Mesenchymal stem cell (in vitro differentiated cells and primary cell): ENCODE results near the gene SLCO2B1.

Experiments
- DNase-seq: peaks from one replicate; pipeline ENCODE4 v3.0.0-alpha.2; 2013
- H2AFZ ChIP-seq: one replicate; pipeline ENCODE4 v1.6.1; 2013; ENCODE audit warnings: low read depth, mild to moderate bottlenecking, control low read depth, inconsistent platforms, low read length, moderate library complexity
- H2AK5ac ChIP-seq: 2 replicates; pipeline ENCODE4 v1.6.1; 2013; ENCODE audit warnings: low read length, moderate library complexity, mild to moderate bottlenecking, inconsistent platforms; ENCODE audit not compliant: severe bottlenecking
- H2BK120ac ChIP-seq: one replicate; pipeline ENCODE4 v1.6.1; 2013; ENCODE audit warnings: low read depth, mild to moderate bottlenecking, inconsistent platforms, low read length, moderate library complexity
- H2BK12ac ChIP-seq, 2 experiments: one replicate each; pipeline ENCODE4 v1.6.1; 2013; ENCODE audit warnings: inconsistent platforms in 2 of 2, low read length in 2 of 2, mild to moderate bottlenecking in 2 of 2, moderate library complexity in 2 of 2, control low read depth in 1 of 2
- H2BK15ac ChIP-seq: one replicate; pipeline ENCODE4 v1.6.1; 2013; ENCODE audit warnings: mild to moderate bottlenecking, low read depth, inconsistent platforms; ENCODE audit not compliant: poor library complexity, severe bottlenecking
- H2BK5ac ChIP-seq: 2 replicates; pipeline ENCODE4 v1.6.1; 2013; ENCODE audit warnings: low read depth, mild to moderate bottlenecking, low read length, control low read depth, inconsistent platforms; ENCODE audit not compliant: poor library complexity, severe bottlenecking
- H3K14ac ChIP-seq, 2 experiments: one replicate each; pipeline ENCODE4 v1.6.1; 2013; ENCODE audit warnings: inconsistent platforms in 2 of 2, low read length in 2 of 2, control low read depth in 1 of 2, mild to moderate bottlenecking in 1 of 2, moderate library complexity in 1 of 2
- H3K18ac ChIP-seq, 2 experiments: one replicate each; pipeline ENCODE4 v1.6.1; 2013; ENCODE audit warnings: inconsistent platforms in 2 of 2, low read length in 2 of 2, control low read depth in 1 of 2, low read depth in 1 of 2, mild to moderate bottlenecking in 1 of 2
- H3K23ac ChIP-seq, 2 experiments: one replicate each; pipeline ENCODE4 v1.6.1; 2013; ENCODE audit warnings: inconsistent platforms in 2 of 2, low read length in 2 of 2, mild to moderate bottlenecking in 2 of 2, moderate library complexity in 2 of 2, control low read depth in 1 of 2
- H3K27ac ChIP-seq: 2 replicates; pipeline ENCODE4 v1.5.1; 2013; ENCODE audit warnings: mild to moderate bottlenecking, moderate library complexity, low read length, control low read depth, inconsistent platforms; ENCODE audit not compliant: poor library complexity, severe bottlenecking
- H3K27me3 ChIP-seq, 2 experiments: 2 replicates each; pipeline versions ENCODE4 v1.6.1 to v1.7.0; 2013; ENCODE audit warnings: low read length in 2 of 2, mild to moderate bottlenecking in 2 of 2, moderate library complexity in 2 of 2, control low read depth in 1 of 2, inconsistent platforms in 1 of 2; ENCODE audit not compliant: control insufficient read depth in 1 of 2, insufficient read depth in 1 of 2
- H3K36me3 ChIP-seq, 2 experiments: 2 replicates each; pipeline versions ENCODE4 v1.6.1 to v1.7.0; 2013; ENCODE audit warnings: low read length in 2 of 2, control low read depth in 1 of 2, inconsistent platforms in 1 of 2, low read depth in 1 of 2, mild to moderate bottlenecking in 1 of 2; ENCODE audit not compliant: insufficient read depth in 2 of 2, control insufficient read depth in 1 of 2
- H3K4ac ChIP-seq, 2 experiments: one replicate each; pipeline ENCODE4 v1.6.1; 2013; ENCODE audit warnings: inconsistent platforms in 2 of 2, low read length in 2 of 2, mild to moderate bottlenecking in 2 of 2, moderate library complexity in 2 of 2, control low read depth in 1 of 2, low read depth in 1 of 2
- H3K4me1 ChIP-seq: 2 replicates; pipeline ENCODE4 v1.6.1; 2013; ENCODE audit warnings: low read depth, low read length, control low read depth; ENCODE audit not compliant: control insufficient read depth, insufficient read depth
- H3K4me2 ChIP-seq: 2 replicates; pipeline ENCODE4 v1.6.1; 2013; ENCODE audit warnings: low read length, mild to moderate bottlenecking, inconsistent platforms; ENCODE audit not compliant: poor library complexity, severe bottlenecking
- H3K4me3 ChIP-seq, 2 experiments: 2 replicates each; pipeline versions ENCODE4 v1.5.1 to v1.7.0; 2013; ENCODE audit warnings: low read length in 2 of 2, mild to moderate bottlenecking in 2 of 2, control low read depth in 1 of 2, low read depth in 1 of 2; ENCODE audit not compliant: insufficient read depth in 1 of 2
- H3K79me1 ChIP-seq: replicated peaks from 2 replicates; pipeline ENCODE4 v1.6.1; 2013; ENCODE audit warnings: mild to moderate bottlenecking, control low read depth, low read length, inconsistent platforms; ENCODE audit not compliant: poor library complexity, severe bottlenecking
- H3K9ac ChIP-seq: 2 replicates; pipeline ENCODE4 v1.7.0; 2013; ENCODE audit warnings: mild to moderate bottlenecking, low read length, moderate library complexity
- H3K9me3 ChIP-seq: 2 replicates; pipeline ENCODE4 v1.7.0; 2013; ENCODE audit warnings: mild to moderate bottlenecking, low read length; ENCODE audit not compliant: control insufficient read depth
- H4K8ac ChIP-seq: one replicate; pipeline ENCODE4 v1.6.1; 2013; ENCODE audit warnings: inconsistent platforms, mild to moderate bottlenecking, low read length, moderate library complexity
- H4K91ac ChIP-seq: one replicate; pipeline ENCODE4 v1.6.1; 2013; ENCODE audit warnings: mild to moderate bottlenecking, low read length, inconsistent platforms
- WGBS: methylation state at CpG from one replicate; pipeline ENCODE4 v1.1.7; 2013; ENCODE audit warnings: mixed read lengths; 5-methylcytosine and 5-hydroxymethylcytosine counted together

SLCO2B1 gene

GRCh38 chr11:75189911-75190310 is 39.0 kb downstream of the SLCO2B1 start:
- Histone ChIP-seq H3K23ac (no peak overlapping the region), H3K14ac (no peak overlapping the region), H2BK120ac (no peak overlapping the region), H4K91ac (no peak overlapping the region), H3K4me1 (peaks cover 5% of the 10 kb centered on the region), H3K27ac (no peak overlapping the region), H3K79me1 (no peaks in the 10 kb centered on the region), H2AK5ac (no peak overlapping the region), H3K36me3 (peaks cover 0 to 56% of the 10 kb centered on the region in 2 experiments), H3K18ac (no peak overlapping the region), H4K8ac (no peak overlapping the region), H3K4ac (no peak overlapping the region), H3K9ac (no peak overlapping the region), H2BK12ac (no peak overlapping the region), H3K9me3 (no peaks in the 10 kb centered on the region), H2BK5ac (no peak overlapping the region), H3K27me3 (peaks cover 0 to 20% of the 10 kb centered on the region in 2 experiments), H3K4me2 (no peak overlapping the region), H2AFZ (no peak overlapping the region), H3K4me3 (no peak overlapping the region), H2BK15ac (peak overlapping the region; percentile 49)
- 93% methylated on average over 8 of the region's 8 CpGs for WGBS
- no peak for DNase-seq

GRCh38 chr11:75190652-75191329 is 39.9 kb downstream of the SLCO2B1 start:
- Histone ChIP-seq H2BK15ac (no peak overlapping the region), H3K14ac (no peak overlapping the region)
- no peak for DNase-seq

GRCh38 chr11:75191330-75191717 is 40.4 kb downstream of the SLCO2B1 start:
- Histone ChIP-seq H3K4me2 (no peak overlapping the region), H4K91ac (no peak overlapping the region), H3K4me3 (no peak overlapping the region), H3K4ac (no peak overlapping the region), H3K4me1 (peaks cover 4% of the 10 kb centered on the region), H2BK5ac (no peak overlapping the region), H3K18ac (no peak overlapping the region), H3K9me3 (no peaks in the 10 kb centered on the region), H3K27ac (no peak overlapping the region), H2BK120ac (no peak overlapping the region), H2AK5ac (no peak overlapping the region), H3K27me3 (peaks cover 0 to 24% of the 10 kb centered on the region in 2 experiments), H3K36me3 (peaks cover 0 to 65% of the 10 kb centered on the region in 2 experiments), H3K79me1 (no peaks in the 10 kb centered on the region), H2AFZ (no peak overlapping the region), H3K9ac (no peak overlapping the region), H3K23ac (no peak overlapping the region), H2BK15ac (no peak overlapping the region), H2BK12ac (no peak overlapping the region), H4K8ac (no peak overlapping the region), H3K14ac (no peak overlapping the region)
- WGBS: 42% methylated on average over 2 of the region's 3 CpGs
- peak; percentile 49 for DNase-seq

More at GRCh38 chr11:75190652-75191329, 39.9 kb downstream of the SLCO2B1 start:
- H3K27me3 ChIP-seq: peaks cover 0 to 24% of the 10 kb centered on the region in 2 experiments
- H2BK120ac ChIP-seq: no peak overlapping the region
- H3K23ac ChIP-seq: no peak overlapping the region
- H3K9me3 ChIP-seq: no peaks in the 10 kb centered on the region
- no peak overlapping the region for H2BK12ac ChIP-seq
- no peak overlapping the region for H3K4me2 ChIP-seq
- H2AFZ ChIP-seq: no peak overlapping the region
- no peak overlapping the region for H2AK5ac ChIP-seq
- H4K91ac ChIP-seq: no peak overlapping the region
- H3K36me3 ChIP-seq: peaks cover 0 to 61% of the 10 kb centered on the region in 2 experiments
- no peak overlapping the region for H3K4me3 ChIP-seq
- H3K4me1 ChIP-seq: peaks cover 3% of the 10 kb centered on the region
- H3K9ac ChIP-seq: no peak overlapping the region
- no peak overlapping the region for H3K27ac ChIP-seq
- no peak overlapping the region for H3K18ac ChIP-seq
- no peak overlapping the region for H3K4ac ChIP-seq
- H3K79me1 ChIP-seq: no peaks in the 10 kb centered on the region
- H4K8ac ChIP-seq: no peak overlapping the region
- H2BK5ac ChIP-seq: no peak overlapping the region
- 70% methylated on average over 2 of the region's 2 CpGs for WGBS

GRCh38 chr11:75193271-75193670 is 42.4 kb downstream of the SLCO2B1 start:
- Histone ChIP-seq H3K18ac (no peak overlapping the region), H3K4me1 (peaks cover 7% of the 10 kb centered on the region), H3K36me3 (peaks cover 0 to 71% of the 10 kb centered on the region in 2 experiments), H4K91ac (no peak overlapping the region), H2AK5ac (no peak overlapping the region), H2BK12ac (no peak overlapping the region), H3K4me2 (no peak overlapping the region), H3K23ac (no peak overlapping the region), H3K9ac (no peak overlapping the region), H3K79me1 (no peaks in the 10 kb centered on the region), H2AFZ (no peak overlapping the region), H3K4ac (no peak overlapping the region), H3K9me3 (no peaks in the 10 kb centered on the region), H3K4me3 (no peak overlapping the region), H3K27ac (no peak overlapping the region), H2BK5ac (no peak overlapping the region), H3K27me3 (peaks cover 0 to 29% of the 10 kb centered on the region in 2 experiments), H4K8ac (no peak overlapping the region), H3K14ac (no peak overlapping the region), H2BK120ac (no peak overlapping the region), H2BK15ac (no peak overlapping the region)
- WGBS: 93% methylated on average over 15 of the region's 15 CpGs
- DNase-seq: no peak
